ENCODE data around the gene CERS4. TPM values are rescaled to one million over a fixed set of nuclear protein-coding genes. Genes with fewer than 3 reads are reported as not detected.
"Not testable (repeated sequence)": the region's sequence is repeated elsewhere in the genome, so short reads cannot be mapped to it uniquely, and the experiment has no call there.

The CERS4 gene
- total RNA-seq, 6 donors from 2014 or later = 55.5 to 131 (median 63.8) TPM

GRCh38 chr19:8214802-8215201, 5.6 kb downstream of the CERS4 start:
- no peak overlapping the region for H3K27ac ChIP-seq
- no peak for DNase-seq
- peaks cover 0 to 4% (median 3%) of the 10 kb centered on the region in 4 donors for H3K36me3 ChIP-seq
- no peaks in the 10 kb centered on the region for H3K9me3 ChIP-seq
- no peak overlapping the region for H3K4me3 ChIP-seq
- ATAC-seq (ENCODE audit: low FRiP score in 2 of 2) = no peak
- peaks cover 5 to 12% (median 9%) of the 10 kb centered on the region in 4 donors for H3K4me1 ChIP-seq
- WGBS, 2 donors = 31 to 44% methylated on average over 6 of the region's 6 CpGs
- TF ChIP-seq CTCF (IDR thresholded peaks at IDR 0.05) (no peak), EP300 (IDR thresholded peaks at IDR 0.05) (no peak), POLR2AphosphoS5 (IDR thresholded peaks at IDR 0.05) (no peak), POLR2A (IDR thresholded peaks at IDR 0.05) (no peak)
- H3K27me3 ChIP-seq = peaks cover 0 to 2% (median 0%) of the 10 kb centered on the region in 4 donors

DNA sequence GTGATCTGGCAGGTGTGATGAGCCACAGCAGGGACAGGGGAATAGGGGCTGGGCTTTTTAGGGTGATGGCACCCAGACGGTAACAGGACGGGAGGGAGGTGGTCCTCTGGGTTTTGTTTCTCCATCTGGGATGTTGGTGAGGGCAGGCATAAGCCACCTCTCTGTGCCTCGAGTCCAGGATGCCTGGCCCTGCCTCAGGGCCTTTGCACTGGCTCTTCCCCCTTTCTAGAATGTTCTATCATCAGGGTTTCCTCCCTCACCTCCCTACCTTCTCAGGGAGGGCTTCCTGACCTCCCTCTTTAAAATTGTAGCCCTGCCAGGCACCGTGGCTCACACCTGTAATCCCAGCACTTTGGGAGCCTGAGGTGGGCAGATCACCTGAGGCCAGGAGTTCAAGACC, 6.6 kb downstream of the CERS4 start:
- 94 to 95% methylated on average over 3 to 4 of the region's 4 CpGs for WGBS, 2 donors
- Histone ChIP-seq H3K36me3 (peaks cover 0 to 4% (median 3%) of the 10 kb centered on the region in 4 donors), H3K27ac (no peak overlapping the region), H3K4me3 (no peak overlapping the region), H3K9me3 (no peaks in the 10 kb centered on the region), H3K4me1 (peaks cover 0 to 2% (median under 1%) of the 10 kb centered on the region in 4 donors), H3K27me3 (no peaks in the 10 kb centered on the region)
- no peak for TF ChIP-seq POLR2A (IDR thresholded peaks at IDR 0.05)
- TF ChIP-seq POLR2AphosphoS5 (IDR thresholded peaks at IDR 0.05) = no peak
- TF ChIP-seq CTCF (IDR thresholded peaks at IDR 0.05) = no peak
- ATAC-seq (ENCODE audit: low FRiP score in 2 of 2) (no peak), DNase-seq (no peak)

DNA sequence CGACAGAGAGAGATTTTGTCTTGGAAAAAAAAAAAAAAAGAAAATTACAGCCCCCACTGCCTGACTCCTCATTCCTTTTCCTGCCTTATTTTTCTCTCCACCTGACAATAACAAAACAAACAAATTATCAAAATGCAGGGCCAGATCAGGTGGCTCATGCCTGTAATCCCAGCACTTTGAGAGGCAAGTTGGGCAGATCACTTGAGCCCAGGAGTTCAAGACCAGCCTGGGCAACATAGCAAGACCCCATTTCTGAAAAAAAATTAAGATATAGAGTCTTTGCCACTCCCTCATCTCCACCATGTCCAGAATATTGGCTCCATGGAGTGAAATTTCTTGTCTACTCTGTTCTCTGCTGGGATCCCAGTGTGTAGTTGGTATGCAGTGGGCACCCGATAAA, 7.2 kb downstream of the CERS4 start:
- peaks cover 0 to 4% (median 3%) of the 10 kb centered on the region in 4 donors for H3K36me3 ChIP-seq
- TF ChIP-seq POLR2AphosphoS5 (IDR thresholded peaks at IDR 0.05) (no peak), CTCF (IDR thresholded peaks at IDR 0.05) (no peak), EP300 (IDR thresholded peaks at IDR 0.05) (no peak), POLR2A (IDR thresholded peaks at IDR 0.05) (no peak)
- no peak overlapping the region for H3K27ac ChIP-seq
- no peaks in the 10 kb centered on the region for H3K9me3 ChIP-seq
- WGBS, 2 donors = 87 to 89% methylated on average over 1 to 2 of the region's 2 CpGs
- no peaks in the 10 kb centered on the region for H3K27me3 ChIP-seq
- DNase-seq = no peak
- ATAC-seq (ENCODE audit: low FRiP score in 2 of 2) = no peak
- H3K4me3 ChIP-seq = no peak overlapping the region
- peaks cover 0 to under 1% (median 0%) of the 10 kb centered on the region in 4 donors for H3K4me1 ChIP-seq

DNA sequence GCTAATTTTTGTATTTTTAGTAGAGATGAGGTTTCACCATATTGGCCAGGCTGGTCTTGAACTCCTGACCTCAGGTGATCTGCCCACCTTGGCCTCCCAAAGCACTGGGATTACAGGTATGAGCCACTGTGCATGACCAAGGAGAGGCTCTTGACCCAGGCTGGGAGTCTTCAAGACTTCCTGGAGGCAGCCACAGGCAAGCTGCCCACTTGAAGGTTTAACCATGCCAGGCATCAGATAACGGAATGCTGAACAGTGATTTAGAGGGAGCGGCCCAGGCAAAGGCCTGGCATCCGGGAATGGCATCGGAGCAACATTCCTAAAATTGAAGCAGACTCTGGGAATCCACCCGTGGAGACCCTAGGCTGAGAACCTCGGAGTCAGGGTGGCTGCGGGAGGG, 9.0 kb downstream of the CERS4 start:
- not testable (repeated sequence) for DNase-seq; H3K4me3 ChIP-seq; H3K27me3 ChIP-seq; H3K36me3 ChIP-seq; H3K9me3 ChIP-seq; H3K4me1 ChIP-seq; H3K27ac ChIP-seq; ATAC-seq (ENCODE audit: low FRiP score in 2 of 2)
- 84 to 94% methylated on average over 6 to 7 of the region's 7 CpGs for WGBS, 2 donors

DNA sequence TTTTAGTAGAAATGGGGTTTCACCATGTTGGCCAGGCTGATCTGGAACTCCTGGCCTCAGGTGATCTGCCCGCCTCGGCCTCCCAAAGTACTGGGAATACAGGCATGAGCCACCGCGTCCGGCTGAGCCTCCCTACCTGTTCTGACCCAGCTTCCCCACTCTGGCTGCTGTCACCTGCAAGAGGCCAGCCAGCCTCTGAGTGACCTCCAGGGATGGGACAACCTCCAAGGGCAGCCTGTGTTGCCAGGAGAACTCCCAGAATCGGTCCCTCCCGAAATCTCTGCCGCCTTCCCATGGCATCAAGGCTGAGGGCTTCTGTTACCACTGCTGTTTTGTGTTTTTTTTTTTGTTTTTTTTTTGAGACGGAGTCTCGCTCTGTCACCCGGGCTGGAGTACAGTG, 11.3 kb downstream of the CERS4 start:
- H3K4me1 ChIP-seq = peaks cover 0 to 8% (median 2%) of the 10 kb centered on the region in 4 donors
- no peaks in the 10 kb centered on the region for H3K27me3 ChIP-seq
- ATAC-seq (ENCODE audit: low FRiP score in 2 of 2) = no peak
- 92 to 94% methylated on average over 9 to 11 of the region's 11 CpGs for WGBS, 2 donors
- H3K9me3 ChIP-seq = no peaks in the 10 kb centered on the region
- H3K27ac ChIP-seq = no peak overlapping the region
- no peak overlapping the region for H3K4me3 ChIP-seq
- peaks cover 0 to 3% (median 1%) of the 10 kb centered on the region in 4 donors for H3K36me3 ChIP-seq
- no peak for TF ChIP-seq POLR2A (IDR thresholded peaks at IDR 0.05)
- TF ChIP-seq EP300 (IDR thresholded peaks at IDR 0.05) = no peak
- no peak for TF ChIP-seq CTCF (IDR thresholded peaks at IDR 0.05)
- TF ChIP-seq POLR2AphosphoS5 (IDR thresholded peaks at IDR 0.05) = no peak
- no peak for DNase-seq

All from upper lobe of left lung (tissue), 6 donors.